Limb (tissue), 2 donors: Measurements from ENCODE around the gene TSHZ2.

ENCODE experiments used
- DNase-seq, 2 donors: peaks; one replicate each; pipeline ENCODE4 v3.0.0-alpha.2; 2016; ENCODE audit errors: extremely low spot score in 2 of 2

TSHZ2 gene

GRCh38 chr20:53227523-53227922 is 255.4 kb downstream of the TSHZ2 start:
- DNase-seq = no peak

- DNase-seq = no peak
Observed at GRCh38 chr20:53231061-53231460, 258.9 kb downstream of the TSHZ2 start.

- DNase-seq = no peak
Observed at GRCh38 chr20:53237461-53237860, 265.3 kb downstream of the TSHZ2 start.

GRCh38 chr20:53238121-53238660 is 266.0 kb downstream of the TSHZ2 start:
- no peak for DNase-seq

GRCh38 chr20:53243152-53243551 is 271.0 kb downstream of the TSHZ2 start:
- DNase-seq = no peak

- DNase-seq = no peak
Observed at GRCh38 chr20:53244711-53245110, 272.6 kb downstream of the TSHZ2 start.

- DNase-seq = no peak
Observed at GRCh38 chr20:53245574-53245973, 273.4 kb downstream of the TSHZ2 start.

GRCh38 chr20:53247468-53248103 is 275.4 kb downstream of the TSHZ2 start:
- no peak for DNase-seq

GRCh38 chr20:53250456-53250855 is 278.3 kb downstream of the TSHZ2 start:
- no peak for DNase-seq

GRCh38 chr20:53252002-53252401 is 279.8 kb downstream of the TSHZ2 start:
- DNase-seq = no peak

- DNase-seq = no peak
Observed at GRCh38 chr20:53253668-53254067, 281.5 kb downstream of the TSHZ2 start.

GRCh38 chr20:53255102-53255710 is 283.0 kb downstream of the TSHZ2 start:
- no peak for DNase-seq

GRCh38 chr20:53258741-53259140 is 286.6 kb downstream of the TSHZ2 start:
- no peak for DNase-seq

GRCh38 chr20:53260168-53260567 is 288.0 kb downstream of the TSHZ2 start:
- DNase-seq = no peak

GRCh38 chr20:53260591-53260990 is 288.4 kb downstream of the TSHZ2 start:
- DNase-seq = no peak

- DNase-seq = no peak
Observed at GRCh38 chr20:53262365-53262764, 290.2 kb downstream of the TSHZ2 start.

- DNase-seq = no peak
Observed at GRCh38 chr20:53263554-53264438, 291.6 kb downstream of the TSHZ2 start.

GRCh38 chr20:53264604-53265003 is 292.4 kb downstream of the TSHZ2 start:
- no peak for DNase-seq

- DNase-seq = no peak
Observed at GRCh38 chr20:53265304-53265875, 293.2 kb downstream of the TSHZ2 start.

- DNase-seq = no peak
Observed at GRCh38 chr20:53269380-53269779, 297.2 kb downstream of the TSHZ2 start.

GRCh38 chr20:53270792-53271375 is 298.7 kb downstream of the TSHZ2 start:
- DNase-seq = no peak
